HFF-Myc (cell line): ENCODE results near the gene ZNF148.
A peak's percentile ranks its signal among the peaks of the same experiment; 100 is the strongest.

Experiments used
- DNase-seq: peaks from one replicate; pipeline ENCODE4 v3.0.0-alpha.2; 2011; ENCODE audit warnings: low read depth; ENCODE audit errors: extremely low read depth
- H3K4me3 ChIP-seq: replicated peaks from 2 replicates; pipeline ENCODE4 v1.5.1; 2011; ENCODE audit warnings: low read depth, mild to moderate bottlenecking, control low read depth, low read length
- CTCF ChIP-seq: IDR thresholded peaks from 2 replicates; pipeline ENCODE4 v1.5.1; 2012; ENCODE audit warnings: mild to moderate bottlenecking, low read depth, low read length, control low read depth; ENCODE audit errors: missing control alignments

Gene ZNF148

GRCh38 chr3:125386811-125387210 lies 11.7 kb upstream of the ZNF148 start:
- H3K4me3 ChIP-seq, result no peak overlapping the region
- no peak for TF ChIP-seq CTCF
- DNase-seq, result no peak

GRCh38 chr3:125383744-125384143 lies 8.6 kb upstream of the ZNF148 start:
- DNase-seq, result no peak
- H3K4me3 ChIP-seq, result no peak overlapping the region
- TF ChIP-seq CTCF, result no peak

DNA sequence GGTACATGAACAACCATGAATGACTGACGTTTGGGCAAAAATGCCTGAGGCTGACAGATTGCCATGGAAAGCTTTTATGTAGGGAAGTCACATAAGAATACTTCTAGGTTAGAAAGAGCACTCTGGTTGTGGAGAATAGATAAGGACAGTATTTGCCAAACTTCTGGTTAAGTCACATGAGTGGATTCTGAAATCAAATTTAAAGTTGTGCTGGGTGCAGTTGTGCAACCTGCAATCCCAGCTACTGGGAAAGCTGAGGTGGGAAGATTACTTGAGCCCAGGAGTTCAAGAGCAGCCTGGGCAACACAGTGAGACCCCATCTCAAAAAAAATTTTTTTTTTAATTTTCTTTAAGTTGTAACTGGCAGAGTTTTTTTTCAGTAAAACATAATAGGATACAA lies 7.2 kb upstream of the ZNF148 start:
- no peak for TF ChIP-seq CTCF
- H3K4me3 ChIP-seq, result no peak overlapping the region
- DNase-seq, result no peak

DNA sequence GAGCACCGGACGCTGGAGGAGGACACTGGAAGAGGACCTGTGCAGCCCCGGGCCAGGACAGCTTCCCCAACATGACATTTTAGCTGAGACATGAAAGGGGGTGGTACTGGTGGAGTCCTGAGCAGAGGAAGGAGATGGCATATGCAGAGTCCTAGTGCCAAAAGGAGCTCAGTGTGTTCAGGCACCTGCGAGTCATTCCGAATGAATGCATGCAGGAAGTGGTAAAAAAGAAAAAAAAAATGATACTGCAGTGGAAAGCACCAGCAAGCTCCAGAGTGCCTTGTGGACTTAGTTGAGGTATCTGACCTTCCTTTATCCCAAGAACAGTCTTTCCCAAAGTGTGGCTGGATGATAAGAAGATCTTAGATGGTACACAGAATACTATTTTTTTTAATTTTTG lies 6.6 kb upstream of the ZNF148 start:
- H3K4me3 ChIP-seq, result no peak overlapping the region
- peak; percentile 26 for DNase-seq
- TF ChIP-seq CTCF, result no peak

GRCh38 chr3:125381314-125381713 lies 6.2 kb upstream of the ZNF148 start:
- no peak for TF ChIP-seq CTCF
- H3K4me3 ChIP-seq, result no peak overlapping the region
- DNase-seq, result no peak

GRCh38 chr3:125379483-125379882 lies 4.4 kb upstream of the ZNF148 start:
- DNase-seq, result no peak
- TF ChIP-seq CTCF, result no peak
- no peak overlapping the region for H3K4me3 ChIP-seq

DNA sequence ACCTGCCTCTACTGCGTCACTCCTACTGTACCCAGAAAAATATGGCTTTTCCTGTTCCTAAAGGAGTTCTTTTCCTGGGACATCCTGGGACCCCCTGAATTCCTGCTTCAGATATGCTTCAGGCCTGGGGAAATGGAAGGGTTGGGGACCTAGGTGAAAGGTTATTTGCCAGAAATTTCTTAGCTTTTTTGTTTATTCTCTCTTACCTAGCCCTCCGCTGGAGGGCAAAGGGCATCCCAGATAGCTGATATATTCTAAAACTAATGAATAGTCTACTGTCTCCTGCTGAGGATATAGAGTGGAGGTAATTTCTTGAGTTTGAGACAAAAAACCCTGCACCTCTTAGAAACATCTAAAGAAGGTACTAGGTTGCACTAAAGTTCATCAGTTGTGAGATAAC lies 3.6 kb upstream of the ZNF148 start:
- no peak for DNase-seq
- no peak for TF ChIP-seq CTCF
- H3K4me3 ChIP-seq, result no peak overlapping the region
